ENCODE data around the gene LYZL4.
A peak's percentile ranks its signal among the peaks of the same experiment; 100 is the strongest.

Gene LYZL4

DNA sequence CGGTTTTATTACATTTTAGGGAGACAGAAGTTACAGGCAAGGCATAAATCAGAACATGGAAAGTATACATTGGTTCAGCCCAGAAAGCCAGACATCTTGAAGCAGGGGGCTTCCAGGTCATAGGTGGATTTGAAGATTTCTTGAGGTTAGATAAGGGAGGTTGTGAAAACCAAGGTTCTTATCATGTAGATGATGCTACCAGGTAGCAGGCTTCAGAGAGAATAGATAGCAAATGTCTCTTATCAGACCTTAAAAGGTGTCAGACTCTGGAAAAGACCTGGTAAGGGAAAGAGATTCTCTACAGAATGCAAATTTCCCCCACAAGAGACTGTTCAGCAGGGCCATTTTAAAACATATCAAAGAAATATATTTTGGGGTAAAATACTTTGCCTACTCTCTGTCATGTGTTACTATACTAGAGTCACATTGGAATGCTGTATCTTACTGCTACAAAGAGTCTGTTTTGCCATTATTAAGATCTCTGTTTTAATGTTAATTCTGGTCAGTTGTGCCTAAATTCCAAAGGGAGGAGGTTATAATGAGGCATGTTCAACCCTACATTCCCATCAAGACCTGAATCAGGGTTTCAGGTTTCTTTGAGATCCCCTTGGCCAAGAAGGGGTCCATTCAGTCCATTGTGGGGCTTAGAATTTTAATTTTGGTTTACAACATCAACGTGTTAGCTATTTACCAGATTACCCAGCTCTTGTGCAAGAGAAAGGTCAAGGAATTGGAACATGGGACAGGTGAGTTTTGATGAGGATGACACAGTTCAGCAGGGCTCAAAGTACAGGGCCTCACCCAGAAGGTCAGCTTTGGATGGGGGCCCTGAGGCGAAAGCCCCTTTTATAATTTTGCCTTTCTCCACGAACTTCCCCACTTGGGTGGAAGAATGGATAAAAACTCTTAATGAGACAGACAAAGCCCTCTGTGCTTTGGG, 36.0 kb upstream of the LYZL4 start:
- no peak for TF ChIP-seq ZFX (IDR thresholded peaks at IDR 0.05)
- TF ChIP-seq, protein P1, sequence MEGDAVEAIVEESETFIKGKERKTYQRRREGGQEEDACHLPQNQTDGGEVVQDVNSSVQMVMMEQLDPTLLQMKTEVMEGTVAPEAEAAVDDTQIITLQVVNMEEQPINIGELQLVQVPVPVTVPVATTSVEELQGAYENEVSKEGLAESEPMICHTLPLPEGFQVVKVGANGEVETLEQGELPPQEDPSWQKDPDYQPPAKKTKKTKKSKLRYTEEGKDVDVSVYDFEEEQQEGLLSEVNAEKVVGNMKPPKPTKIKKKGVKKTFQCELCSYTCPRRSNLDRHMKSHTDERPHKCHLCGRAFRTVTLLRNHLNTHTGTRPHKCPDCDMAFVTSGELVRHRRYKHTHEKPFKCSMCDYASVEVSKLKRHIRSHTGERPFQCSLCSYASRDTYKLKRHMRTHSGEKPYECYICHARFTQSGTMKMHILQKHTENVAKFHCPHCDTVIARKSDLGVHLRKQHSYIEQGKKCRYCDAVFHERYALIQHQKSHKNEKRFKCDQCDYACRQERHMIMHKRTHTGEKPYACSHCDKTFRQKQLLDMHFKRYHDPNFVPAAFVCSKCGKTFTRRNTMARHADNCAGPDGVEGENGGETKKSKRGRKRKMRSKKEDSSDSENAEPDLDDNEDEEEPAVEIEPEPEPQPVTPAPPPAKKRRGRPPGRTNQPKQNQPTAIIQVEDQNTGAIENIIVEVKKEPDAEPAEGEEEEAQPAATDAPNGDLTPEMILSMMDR (conservative IDR thresholded peaks at IDR 0.05): no peak
- no peak overlapping the region for H3K27ac ChIP-seq

DNA sequence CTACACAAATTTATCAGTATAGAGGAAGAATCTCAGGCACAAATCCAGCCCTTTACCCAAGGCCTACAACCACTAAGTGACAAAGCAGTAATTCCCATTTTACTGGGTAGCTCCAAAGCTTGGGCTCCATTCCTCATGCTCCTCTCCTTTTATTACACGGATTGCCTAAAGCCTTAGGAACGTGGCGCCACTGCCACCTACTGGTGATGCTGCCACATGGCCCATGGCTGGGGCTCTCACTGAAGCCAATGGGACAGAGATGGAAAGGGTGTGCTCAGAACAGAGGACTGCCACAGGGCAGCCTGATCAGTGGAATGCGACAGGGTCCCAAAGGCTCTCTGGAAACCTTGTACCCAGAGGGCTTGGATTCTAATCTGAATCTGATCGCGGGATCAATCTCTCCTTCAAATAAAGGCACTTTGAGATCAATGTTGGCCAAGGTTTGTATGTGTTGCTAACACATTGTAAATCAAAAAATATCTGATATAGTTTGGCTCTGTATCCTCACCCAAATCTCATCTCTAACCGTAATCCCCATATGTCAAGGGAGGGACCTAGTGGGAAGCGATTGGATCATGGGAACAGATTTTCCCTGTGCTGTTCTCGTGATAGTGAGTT, 33.5 kb upstream of the LYZL4 start:
- no peak overlapping the region for H3K27ac ChIP-seq
- TF ChIP-seq ZFX (IDR thresholded peaks at IDR 0.05): no peak
- TF ChIP-seq, protein P1 (conservative IDR thresholded peaks at IDR 0.05): peak; percentile 97

DNA sequence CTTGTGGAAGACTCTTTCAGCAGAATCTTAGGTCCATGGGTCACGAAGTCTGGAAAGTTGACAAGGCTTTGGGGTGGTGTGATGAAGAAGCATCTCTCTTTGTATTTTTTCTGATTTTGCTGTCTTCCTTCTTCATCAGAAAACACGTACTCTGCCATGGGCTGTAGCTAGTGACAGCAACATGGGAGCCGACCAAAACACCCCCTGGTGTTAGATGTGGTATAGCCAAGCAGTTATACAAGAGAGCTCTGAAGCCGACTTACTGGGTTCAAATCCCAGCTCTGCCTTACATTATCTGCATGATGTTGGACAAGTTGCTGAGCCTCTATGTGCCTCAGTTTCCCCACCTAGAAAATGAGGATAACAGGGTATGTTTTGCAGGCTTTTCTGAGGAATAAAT, 32.9 kb upstream of the LYZL4 start:
- TF ChIP-seq, protein P1 (conservative IDR thresholded peaks at IDR 0.05): no peak
- no peak for TF ChIP-seq ZFX (IDR thresholded peaks at IDR 0.05)
- no peak overlapping the region for H3K27ac ChIP-seq

DNA sequence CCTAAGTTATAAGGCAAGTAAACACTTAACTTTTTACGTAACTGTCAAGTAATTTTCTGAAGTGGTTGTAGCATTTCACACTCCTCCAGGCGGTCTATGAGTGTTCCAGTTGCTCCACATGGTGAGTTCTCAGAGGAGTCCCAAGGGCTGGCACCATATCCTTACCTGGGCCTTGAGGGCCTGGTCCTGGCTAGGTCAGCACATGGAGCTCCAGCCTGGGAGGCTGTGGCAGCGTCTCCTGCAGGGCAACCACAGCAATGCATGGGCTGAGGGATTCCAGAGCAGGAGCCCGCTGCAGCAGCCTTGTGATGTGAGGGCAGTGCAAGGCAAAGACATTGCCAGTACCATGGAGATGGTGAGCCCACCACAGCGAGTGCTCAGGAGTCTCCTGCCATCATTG, 32.2 kb upstream of the LYZL4 start:
- no peak overlapping the region for H3K27ac ChIP-seq
- TF ChIP-seq, protein P1 (conservative IDR thresholded peaks at IDR 0.05): no peak
- TF ChIP-seq ZFX (IDR thresholded peaks at IDR 0.05): no peak

DNA sequence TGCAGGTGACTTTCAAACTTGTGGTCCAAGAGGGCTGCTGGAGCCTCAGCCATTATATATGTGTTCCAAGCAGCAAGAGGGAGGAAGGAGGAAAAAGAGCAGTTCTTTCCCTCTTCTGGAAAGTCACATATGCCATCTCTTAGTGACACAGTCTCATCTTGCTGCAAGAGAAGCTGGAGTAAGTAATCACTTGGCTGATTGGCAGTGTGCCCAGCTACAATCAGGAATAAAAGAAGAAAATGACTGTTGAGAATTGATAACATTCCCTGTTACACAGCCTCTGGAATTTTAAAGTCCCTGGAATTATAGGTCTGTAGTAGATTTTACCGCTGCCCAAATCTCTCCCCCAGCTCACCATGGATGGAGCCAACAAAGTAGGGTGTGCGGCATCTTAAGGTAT, 31.4 kb upstream of the LYZL4 start:
- no peak overlapping the region for H3K27ac ChIP-seq
- no peak for TF ChIP-seq ZFX (IDR thresholded peaks at IDR 0.05)
- TF ChIP-seq, protein P1 (conservative IDR thresholded peaks at IDR 0.05): no peak

DNA sequence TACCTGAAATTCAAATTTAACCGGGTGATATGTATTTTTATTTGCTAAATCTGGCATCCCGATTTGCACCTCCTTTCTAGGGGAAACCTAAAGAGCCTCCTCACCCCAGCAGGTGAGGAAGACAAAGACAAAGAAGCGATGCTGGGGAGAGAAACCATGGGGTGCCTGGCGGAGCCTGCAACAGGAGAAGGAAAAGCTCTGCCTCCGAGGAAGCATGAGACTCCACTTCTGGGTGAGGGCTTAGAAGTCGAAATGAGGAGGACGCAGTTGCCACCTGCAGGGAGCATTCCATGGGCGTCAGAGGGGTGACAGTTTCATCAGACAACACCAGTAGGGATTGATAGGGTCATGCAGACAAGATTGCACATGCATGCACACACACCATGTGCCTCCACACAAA, 30.5 kb upstream of the LYZL4 start:
- no peak overlapping the region for H3K27ac ChIP-seq
- TF ChIP-seq, protein P1 (conservative IDR thresholded peaks at IDR 0.05): no peak
- TF ChIP-seq ZFX (IDR thresholded peaks at IDR 0.05): no peak
